Spleen (tissue), 7 donors: ENCODE measurements around the gene OSBPL10.

Experiments used
- CTCF ChIP-seq, 11 experiments: fragments of 200-600 bp in 7 of 11; fragments of 450-650 bp in 4 of 11; sonication (generic) in 4 of 11; IDR thresholded peaks in 8 of 11; conservative IDR thresholded peaks in 3 of 11; 1 replicate in 7 of 11; 2 replicates in 4 of 11; pipeline versions ENCODE4 v1.4.0 to v1.8.0; 2016 to 2021; ENCODE audit warnings: antibody characterized with exemption in 11 of 11, inconsistent platforms in 4 of 11, mild to moderate bottlenecking in 1 of 11
- POLR2A ChIP-seq, 3 donors: fragments of 450-650 bp; IDR thresholded peaks; one replicate each; pipeline ENCODE4 v1.5.1; 2017; ENCODE audit warnings: antibody characterized with exemption in 3 of 3, mild to moderate bottlenecking in 1 of 3
- POLR2AphosphoS5 ChIP-seq, 3 donors: sonication (generic); formaldehyde crosslinking; IDR thresholded peaks; one replicate each; pipeline ENCODE4 v1.5.1; 2017; ENCODE audit warnings: antibody characterized with exemption in 3 of 3
- donor health status: DM: no; HTN: no; CAD: no; lungs with moderate emphysema.
- donor health status: DM: no; HTN: no; CAD: no.
- donor health status: DM: no; HTN: no; CAD: no.

GRCh38 chr3:31953091-31953490 lies 28.0 kb downstream of the OSBPL10 start:
- no peak for TF ChIP-seq POLR2AphosphoS5 (IDR thresholded peaks at IDR 0.05)
- no peak for TF ChIP-seq CTCF (IDR thresholded peaks at IDR 0.05 in 8 of 11, conservative IDR thresholded peaks at IDR 0.05 in 3 of 11)
- no peak for TF ChIP-seq POLR2A (IDR thresholded peaks at IDR 0.05)
